IPS DF 19.7 (cell line): ENCODE results near the gene DNM2.
"Not testable (repeated sequence)": the region's sequence is repeated elsewhere in the genome, so short reads cannot be mapped to it uniquely, and the experiment has no call there.

Experiments used
- DNase-seq: peaks from one replicate; pipeline ENCODE4 v3.0.0-alpha.2; 2013; ENCODE audit warnings: low read depth, low spot score

DNM2 gene

DNA sequence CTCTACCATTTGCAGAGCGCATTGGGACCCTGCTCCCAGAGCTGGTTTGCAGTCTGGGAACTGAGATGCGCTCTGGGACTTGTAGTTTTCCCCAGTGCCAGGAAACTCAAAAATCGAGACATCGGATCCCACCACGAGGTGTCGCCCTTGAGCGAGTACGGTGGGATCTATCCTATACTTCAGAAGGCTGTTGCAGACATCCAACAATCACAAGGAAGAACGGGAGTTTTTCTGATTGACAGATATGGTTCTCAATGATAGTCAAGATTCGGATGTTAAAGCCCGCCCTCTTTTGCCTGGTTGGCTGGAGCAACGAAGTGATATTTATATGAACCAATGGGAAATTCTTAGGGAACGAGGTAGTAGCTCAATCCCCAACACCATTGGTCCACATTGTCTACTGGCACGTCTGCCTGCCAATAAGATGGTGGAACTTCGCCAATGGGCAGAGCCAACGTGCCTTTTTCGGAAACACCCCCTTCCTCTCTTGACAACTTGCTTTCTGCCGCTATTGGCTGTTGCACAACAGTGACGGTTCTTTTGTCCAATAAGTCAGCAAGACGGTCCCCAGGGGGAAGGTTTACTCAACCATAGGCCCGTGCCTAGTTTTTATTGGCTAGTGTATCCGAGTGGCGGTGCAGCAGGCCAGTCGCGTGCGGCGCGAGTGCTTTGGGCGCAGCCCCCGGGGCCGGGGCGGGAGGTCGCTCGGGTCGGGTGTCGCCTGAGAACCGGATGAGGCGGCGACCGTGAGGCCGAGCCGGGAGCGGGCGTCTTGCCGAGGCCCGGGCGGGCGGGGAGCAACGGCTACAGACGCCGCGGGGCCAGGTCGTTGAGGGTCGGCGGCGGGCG, at the start of gene DNM2:
TSS of gene DNM2 (plus strand) at position 724 of the 849 bp plus-strand sequence. CDS start 164 bp downstream, outside the sequence.
- DNase-seq = peak; percentile 100

- no peak for DNase-seq
These were observed 48.6 kb upstream of the DNM2 start for GRCh38 chr19:10669246-10669645.

GRCh38 chr19:10670182-10670581, 47.7 kb upstream of the DNM2 start:
- DNase-seq = no peak

DNA sequence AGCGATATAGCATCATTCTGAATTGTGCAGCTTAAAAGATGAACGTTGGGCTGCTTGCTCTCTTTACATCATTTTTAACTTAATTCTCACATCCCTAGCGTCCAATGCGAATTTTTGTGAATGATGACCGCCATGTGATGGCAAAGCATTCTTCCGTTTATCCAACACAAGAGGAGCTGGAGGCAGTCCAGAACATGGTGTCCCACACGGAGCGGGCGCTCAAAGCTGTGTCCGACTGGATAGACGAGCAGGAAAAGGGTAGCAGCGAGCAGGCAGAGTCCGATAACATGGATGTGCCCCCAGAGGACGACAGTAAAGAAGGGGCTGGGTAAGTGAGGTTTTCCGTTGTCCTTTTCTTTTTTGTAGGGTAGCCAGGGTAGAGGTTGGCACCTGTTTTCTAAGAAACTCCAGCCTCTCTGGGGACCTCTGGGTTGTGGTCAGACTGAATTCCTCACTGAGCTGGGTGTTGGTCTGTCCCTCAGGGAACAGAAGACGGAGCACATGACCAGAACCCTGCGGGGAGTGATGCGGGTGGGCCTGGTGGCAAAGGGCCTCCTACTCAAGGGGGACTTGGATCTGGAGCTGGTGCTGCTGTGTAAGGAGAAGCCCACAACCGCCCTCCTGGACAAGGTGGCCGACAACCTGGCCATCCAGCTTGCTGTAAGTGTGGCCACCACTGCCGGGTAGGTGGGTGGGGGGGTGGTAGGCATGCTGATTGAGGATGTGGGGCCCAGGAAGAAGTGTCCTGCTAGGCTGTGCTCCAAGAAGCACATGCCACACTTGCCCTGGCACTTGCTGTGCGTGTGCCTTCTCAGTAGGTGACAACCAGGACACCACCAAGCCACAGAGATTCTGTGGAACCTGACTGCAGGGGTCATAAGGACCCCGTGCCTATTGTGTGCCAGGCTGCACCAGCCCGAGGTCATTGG, 46.7 kb upstream of the DNM2 start:
- DNase-seq = no peak

GRCh38 chr19:10671922-10672321, 46.0 kb upstream of the DNM2 start:
- not testable (repeated sequence) for DNase-seq

GRCh38 chr19:10675214-10675613, 42.7 kb upstream of the DNM2 start:
- not testable (repeated sequence) for DNase-seq

DNA sequence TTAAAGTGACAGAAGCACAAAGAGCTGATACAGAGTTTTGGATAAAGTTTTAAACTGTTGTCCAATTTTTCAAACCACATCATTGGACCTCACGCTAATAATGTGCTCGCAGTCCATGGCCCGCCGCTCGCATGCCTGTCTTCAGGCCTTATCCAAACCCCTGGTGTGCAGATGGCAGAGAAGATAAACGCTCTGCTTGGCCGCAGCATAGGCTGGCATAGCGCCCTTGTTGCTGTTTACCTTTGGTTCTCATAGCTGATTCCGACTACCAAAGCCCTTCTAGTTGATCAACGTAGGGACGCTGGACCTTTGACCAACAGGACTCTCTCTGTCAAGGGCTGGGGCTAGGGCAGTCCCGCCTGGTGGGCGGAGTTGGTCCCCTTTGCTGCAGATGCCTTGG, 40.1 kb upstream of the DNM2 start:
- DNase-seq = no peak

DNA sequence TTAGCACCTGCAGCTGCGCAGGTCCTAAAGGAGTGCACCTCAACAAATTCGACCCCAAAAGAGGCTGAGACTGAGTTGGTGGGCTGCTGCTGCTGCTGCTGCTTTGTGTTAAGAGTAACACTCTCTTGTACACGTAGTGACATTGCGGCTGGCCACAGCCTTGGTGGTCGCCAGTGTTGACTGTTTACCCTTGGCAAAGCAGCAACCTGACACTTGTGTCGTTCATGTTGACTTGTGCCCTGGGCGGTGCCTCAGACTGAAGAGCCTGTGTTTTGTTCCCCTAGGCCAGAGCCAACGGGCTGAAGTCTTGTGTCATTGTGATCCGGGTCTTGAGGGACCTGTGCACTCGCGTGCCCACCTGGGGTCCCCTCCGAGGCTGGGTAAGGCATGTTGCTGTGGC, 39.1 kb upstream of the DNM2 start:
- DNase-seq = no peak

DNA sequence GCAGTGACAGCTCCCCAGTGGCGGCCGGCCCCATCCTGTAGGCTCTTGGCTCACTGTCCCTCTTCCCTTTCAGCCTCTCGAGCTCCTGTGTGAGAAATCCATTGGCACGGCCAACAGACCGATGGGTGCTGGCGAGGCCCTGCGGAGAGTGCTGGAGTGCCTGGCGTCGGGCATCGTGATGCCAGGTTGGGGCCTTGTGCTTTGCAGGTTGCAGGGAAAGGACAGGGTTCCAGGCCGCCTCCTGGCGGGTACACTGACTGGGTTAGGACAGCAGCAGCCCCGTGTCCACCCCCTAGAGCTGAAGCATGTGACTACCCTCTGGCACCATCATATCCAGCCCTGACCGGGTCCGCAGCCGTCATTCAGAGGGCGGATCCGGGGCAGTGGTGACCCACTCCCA, 38.1 kb upstream of the DNM2 start:
- DNase-seq = no peak

GRCh38 chr19:10680545-10681135, 37.2 kb upstream of the DNM2 start:
- no peak for DNase-seq

DNA sequence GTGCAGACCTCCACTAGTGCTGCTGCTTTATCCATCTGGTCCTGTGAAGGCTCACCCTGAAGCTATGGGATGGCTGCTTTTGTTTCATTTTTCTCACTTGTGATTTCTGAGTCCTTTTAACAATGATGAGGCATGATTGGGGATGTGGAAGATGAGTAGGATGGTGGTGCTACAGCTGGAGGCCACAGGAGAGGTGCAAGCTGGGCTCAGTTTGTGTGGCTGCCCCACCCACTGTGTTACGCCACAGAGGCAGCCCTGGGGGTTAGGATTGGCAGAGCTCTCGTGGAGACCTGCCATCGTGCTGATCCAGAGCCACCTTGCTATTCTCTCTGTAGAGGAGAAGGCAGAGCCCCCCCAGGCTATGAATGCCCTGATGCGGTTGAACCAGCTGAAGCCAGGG, 36.2 kb upstream of the DNM2 start:
- no peak for DNase-seq

GRCh38 chr19:10682397-10683063, 35.3 kb upstream of the DNM2 start:
- DNase-seq = no peak

DNA sequence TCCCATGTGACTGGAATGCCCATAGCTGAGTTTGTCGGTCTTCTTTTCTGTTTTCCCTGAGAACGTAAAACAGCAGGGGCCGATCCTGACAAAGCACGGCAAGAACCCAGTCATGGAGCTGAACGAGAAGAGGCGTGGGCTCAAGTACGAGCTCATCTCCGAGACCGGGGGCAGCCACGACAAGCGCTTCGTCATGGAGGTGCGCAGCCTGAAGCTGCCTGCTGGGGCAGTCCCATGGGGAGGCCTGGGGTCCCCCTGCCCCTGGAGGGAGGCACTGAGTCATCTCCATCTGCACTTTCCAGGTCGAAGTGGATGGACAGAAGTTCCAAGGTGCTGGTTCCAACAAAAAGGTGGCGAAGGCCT, 34.8 kb upstream of the DNM2 start:
- no peak for DNase-seq

GRCh38 chr19:10683582-10683981, 34.3 kb upstream of the DNM2 start:
- no peak for DNase-seq

- no peak for DNase-seq
These were observed 32.7 kb upstream of the DNM2 start for GRCh38 chr19:10685210-10685609.

DNA sequence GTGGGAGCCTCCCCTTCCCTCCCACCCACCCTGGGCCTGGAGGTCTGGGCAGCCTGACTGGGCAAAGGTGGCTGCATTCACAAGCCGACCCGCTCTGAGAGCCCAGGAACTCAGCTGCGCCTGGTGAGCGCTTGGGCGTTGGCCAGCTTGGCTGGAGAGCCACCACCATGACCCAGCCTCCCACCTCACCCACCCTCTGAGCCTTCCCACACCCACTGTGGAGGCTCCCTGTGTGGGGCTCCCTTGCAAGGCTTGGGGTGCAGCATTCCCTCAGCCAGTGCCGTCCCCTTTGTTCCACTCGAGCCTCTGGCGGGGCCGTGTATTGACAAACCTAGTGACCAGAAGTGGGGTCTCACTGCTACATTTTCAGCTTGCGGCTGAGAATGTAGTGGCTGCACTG, 31.7 kb upstream of the DNM2 start:
- DNase-seq = no peak

GRCh38 chr19:10686661-10687517, 31.0 kb upstream of the DNM2 start:
- no peak for DNase-seq

DNA sequence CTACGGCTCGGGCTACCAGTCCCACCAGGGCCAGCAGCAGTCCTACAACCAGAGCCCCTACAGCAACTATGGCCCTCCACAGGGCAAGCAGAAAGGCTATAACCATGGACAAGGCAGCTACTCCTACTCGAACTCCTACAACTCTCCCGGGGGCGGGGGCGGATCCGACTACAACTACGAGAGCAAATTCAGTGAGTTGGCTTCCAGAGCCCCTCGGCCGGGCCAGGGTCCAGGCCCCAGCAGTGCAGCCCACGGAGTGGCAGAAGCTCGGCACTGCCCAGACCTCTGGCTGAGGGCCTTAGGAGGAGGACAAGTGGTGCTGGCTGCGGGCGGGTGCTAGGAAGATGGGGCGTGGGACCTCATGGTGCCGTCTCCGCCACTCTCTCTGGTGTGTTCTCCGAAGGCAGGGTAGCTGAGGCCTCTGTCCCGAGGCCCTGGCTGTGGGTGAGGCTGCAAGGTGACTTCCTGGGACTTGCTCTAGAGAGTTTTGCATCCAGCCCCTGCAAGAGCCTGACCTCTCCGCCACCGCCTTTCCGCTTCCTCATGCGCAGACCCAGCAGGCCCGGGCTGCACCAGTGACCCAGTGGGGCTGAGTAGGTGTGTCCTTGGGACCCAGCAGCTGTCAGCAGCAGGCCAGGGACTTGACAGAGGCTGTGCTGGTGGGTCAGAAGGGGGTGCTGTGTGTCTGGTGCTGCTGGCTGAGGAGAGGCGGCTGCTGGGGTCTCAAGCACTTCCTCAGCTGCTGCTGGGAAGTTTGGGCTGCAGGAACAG, 30.2 kb upstream of the DNM2 start:
- no peak for DNase-seq

DNA sequence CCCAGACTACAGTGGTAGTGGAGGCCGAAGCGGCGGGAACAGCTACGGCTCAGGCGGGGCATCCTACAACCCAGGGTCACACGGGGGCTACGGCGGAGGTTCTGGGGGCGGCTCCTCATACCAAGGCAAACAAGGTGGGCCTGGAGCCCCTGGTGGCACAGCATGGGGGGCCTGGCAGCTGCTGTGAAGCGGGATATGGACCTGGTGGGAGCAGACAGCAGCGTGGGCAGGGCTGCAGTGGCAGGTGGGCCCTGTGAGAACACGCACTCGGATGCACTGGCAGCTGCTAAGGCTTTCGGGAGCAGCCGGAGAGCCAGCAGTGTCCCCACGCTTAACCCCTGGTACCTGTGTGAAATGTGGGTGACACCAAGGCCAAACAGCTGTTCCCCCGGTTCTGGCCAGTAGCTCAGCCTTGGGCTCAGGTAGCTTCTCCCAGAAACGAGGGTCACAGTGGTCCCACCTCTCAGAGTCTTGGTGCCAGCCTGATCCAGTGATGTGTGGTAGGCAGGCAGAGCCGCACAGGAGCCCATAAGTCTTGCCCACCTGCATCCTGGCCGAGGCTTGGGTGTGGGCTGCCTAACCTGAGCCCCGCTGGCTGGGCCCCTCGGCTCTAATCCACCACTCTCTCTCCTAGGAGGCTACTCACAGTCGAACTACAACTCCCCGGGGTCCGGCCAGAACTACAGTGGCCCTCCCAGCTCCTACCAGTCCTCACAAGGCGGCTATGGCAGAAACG, 29.2 kb upstream of the DNM2 start:
- no peak for DNase-seq
